ENCODE results near the gene FAM117A.
A peak's percentile ranks its signal among the peaks of the same experiment; 100 is the strongest.
"Not testable (repeated sequence)": the region's sequence is repeated elsewhere in the genome, so short reads cannot be mapped to it uniquely, and the experiment has no call there.

The FAM117A gene

DNA sequence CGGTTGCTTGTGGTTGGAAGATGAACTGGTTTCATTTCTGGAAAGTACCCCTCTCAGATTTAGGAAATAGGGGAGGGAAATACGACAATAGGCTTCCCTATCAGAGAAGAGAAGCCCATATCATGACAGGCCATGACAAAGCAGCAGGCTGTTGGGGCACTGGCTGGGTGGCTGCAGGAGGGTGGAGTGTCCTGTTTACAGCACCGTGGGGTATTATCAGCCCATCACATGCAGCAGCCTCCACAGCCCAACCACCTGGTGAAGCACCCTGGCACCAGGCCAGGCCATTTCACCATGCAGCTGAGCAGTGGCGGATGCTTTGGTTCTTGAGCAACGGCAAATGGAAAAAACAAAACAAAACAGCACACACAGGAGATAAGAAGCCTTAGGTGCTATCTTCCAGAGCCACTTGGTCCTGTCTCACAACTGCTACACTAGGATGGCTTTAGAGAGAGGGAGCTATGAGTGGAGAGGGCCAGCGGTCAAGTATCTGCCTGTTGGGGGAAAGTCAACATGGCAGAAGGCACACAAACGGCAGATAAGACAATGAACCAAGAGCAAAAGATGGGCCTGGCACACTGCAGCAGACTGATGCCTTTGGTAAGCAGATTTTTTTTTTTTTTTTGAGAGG lies 24.2 kb downstream of the FAM117A start:
- peak; percentile 70 for DNase-seq

DNA sequence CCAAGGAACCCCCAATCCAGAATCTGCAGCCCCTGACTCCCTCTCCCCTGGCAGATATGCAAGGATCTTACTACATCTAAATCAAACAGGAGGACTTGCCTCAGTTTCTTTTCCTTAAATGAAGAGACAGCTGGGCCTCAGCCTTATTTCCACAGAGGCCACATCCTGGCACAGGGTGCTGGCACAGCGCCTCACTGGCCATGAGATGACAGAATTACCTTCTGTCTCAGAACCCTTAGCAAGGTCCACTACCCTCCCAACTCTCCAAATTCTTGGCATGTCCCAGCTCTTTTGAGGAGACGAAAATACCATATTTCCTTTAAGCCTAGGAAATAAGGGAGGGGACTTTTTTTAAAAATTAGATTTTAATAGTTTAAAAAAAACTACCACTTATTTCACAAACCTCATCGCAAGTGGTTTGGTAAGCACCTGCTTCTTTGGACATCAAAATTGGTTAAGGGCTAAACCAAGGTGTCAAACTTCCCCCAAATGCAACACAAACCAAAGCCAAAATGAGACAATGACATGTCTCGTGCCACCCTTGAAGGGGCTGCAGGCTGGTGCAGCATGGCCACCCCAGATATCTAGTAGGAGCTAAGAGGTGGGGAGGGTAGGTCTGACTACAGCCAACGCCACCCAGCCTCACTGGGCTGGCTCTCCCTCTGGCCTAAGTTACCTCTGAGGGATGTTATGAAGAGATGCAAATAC lies 25.3 kb downstream of the FAM117A start:
- no peak for DNase-seq

DNA sequence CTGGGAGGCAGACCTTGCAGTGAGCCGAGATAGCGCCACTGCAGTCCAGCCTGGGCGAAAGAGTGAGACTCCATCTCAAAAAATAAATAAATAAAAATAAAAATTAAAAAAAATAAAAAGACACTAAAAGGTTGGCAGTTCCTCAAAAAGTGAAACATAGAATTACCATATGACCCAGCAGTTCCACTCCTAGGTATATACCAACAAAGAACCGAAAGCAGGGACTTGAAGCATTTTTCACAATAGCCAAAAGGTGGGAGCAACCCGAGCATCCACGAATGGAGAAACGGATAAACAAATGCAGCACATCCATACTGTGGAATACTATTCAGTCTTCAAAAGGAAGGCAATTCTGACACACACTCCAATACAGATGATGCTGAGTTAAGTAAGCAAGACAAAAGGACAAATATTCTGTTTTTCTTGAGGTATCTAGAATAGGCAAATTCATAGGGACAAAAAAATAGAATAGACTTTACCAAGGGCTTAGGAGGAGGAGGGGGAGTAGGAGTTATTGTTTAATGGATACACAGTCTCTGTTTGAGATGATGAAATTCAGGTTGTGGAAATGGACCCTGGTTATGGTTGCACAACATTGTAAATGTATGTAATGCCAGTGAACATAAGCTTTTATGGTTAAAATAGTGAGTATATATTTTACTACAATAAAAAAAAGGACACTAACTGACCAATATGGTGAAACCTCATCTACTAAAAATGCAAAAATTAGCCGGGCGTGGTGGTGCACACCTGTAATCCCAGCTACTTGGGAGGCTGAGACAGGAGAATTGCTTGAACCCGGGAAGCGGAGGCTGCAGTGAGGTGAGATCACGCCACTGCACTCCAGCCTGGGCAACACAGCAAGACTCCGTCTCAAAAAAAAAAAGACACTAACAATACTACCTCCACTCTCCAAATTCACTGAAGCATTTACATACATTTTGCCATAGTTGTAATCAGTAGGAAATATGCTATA lies 29.1 kb downstream of the FAM117A start:
- DNase-seq: no peak

GRCh38 chr17:49731435-49731831 lies 32.5 kb downstream of the FAM117A start:
- DNase-seq: no peak

- no peak for DNase-seq
These were observed 33.0 kb downstream of the FAM117A start for GRCh38 chr17:49730785-49731434.

GRCh38 chr17:49730078-49730784 lies 33.7 kb downstream of the FAM117A start:
- no peak for DNase-seq

DNA sequence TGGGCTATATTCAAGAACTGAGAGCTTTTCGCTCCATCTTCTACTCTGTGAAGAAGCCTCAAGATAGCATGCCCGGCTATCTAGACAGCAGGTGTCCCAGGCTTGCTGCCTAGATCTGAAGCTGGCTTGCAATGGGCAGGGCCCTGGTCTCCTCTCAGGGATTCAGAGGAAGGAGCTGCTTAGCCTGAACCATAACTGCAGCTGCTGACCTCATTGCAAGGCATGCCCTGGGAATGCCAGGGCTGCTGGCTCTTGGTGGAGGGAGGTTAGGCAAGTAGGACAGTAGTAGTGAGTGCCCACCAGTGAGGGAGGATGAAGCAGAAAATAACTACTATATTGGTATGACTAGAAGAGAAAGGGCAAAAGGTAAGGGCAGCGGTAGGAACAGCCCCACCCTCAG lies 34.9 kb downstream of the FAM117A start:
- no peak for DNase-seq

DNA sequence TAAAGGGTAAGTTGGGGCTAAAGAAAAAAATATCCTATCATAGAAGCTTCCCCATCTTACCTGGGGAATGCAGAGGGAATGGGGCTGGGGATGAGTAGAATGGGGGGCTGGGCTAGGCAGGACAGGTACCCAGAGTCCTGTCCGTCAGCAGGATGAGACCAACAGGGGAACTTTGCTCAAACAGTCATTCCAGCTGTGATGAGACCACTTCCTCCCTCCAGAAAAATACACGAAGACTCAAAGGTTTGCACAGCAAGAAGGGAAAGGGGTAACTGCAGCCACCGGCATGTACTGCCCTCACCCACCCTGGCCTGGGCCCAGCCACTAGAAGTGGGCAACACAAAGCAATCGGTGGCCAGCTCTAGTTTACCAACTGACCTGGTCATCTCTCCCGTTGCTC lies 35.5 kb downstream of the FAM117A start:
- no peak for DNase-seq

- no peak for DNase-seq
These were observed 36.6 kb downstream of the FAM117A start for GRCh38 chr17:49727380-49727779.

GRCh38 chr17:49725452-49726130 lies 38.3 kb downstream of the FAM117A start:
- DNase-seq: no peak

GRCh38 chr17:49724552-49724951 lies 39.4 kb downstream of the FAM117A start:
- not testable (repeated sequence) for DNase-seq

DNA sequence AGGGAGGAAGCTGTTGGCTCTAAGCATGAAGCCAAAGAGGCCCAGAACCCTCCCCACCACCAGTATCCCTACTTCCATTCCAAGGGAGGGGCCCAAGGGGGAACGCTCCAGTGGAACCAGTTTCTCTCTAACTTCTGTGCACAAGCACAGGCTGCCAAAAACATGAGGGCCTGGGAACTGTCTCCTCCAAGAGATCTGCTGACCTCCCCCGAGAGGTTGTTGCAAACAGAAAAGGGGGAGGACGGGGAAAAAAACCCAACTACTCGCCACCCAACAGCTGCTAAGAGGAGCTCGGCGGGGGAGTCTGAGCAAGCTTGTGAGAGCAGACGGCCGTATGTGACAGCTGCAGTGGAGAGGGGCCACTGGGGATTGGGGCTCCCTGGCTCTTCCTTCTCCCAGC lies 40.5 kb downstream of the FAM117A start:
- DNase-seq: no peak

DNA sequence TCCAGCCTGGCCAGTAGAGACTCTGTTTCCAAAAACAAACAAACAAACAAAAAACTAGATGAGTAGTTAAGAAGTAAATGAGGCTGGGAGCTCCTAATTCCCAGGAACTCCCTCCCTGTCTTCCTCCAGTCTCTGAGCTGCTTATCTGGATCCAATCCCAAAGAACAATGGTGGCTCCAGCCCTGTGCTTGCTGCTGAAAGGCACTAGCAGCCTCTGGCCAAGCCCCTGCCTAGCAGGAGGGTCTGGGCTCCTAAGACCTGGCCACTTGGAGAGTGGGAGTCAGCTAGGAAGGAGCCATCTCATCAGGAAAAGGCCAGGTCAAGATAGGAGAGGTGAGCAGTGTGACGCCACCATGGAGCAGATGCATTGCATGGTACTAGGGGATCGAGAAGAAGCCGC lies 41.9 kb downstream of the FAM117A start:
- no peak for DNase-seq

GRCh38 chr17:49717371-49717861 lies 46.5 kb downstream of the FAM117A start:
- no peak for DNase-seq

DNA sequence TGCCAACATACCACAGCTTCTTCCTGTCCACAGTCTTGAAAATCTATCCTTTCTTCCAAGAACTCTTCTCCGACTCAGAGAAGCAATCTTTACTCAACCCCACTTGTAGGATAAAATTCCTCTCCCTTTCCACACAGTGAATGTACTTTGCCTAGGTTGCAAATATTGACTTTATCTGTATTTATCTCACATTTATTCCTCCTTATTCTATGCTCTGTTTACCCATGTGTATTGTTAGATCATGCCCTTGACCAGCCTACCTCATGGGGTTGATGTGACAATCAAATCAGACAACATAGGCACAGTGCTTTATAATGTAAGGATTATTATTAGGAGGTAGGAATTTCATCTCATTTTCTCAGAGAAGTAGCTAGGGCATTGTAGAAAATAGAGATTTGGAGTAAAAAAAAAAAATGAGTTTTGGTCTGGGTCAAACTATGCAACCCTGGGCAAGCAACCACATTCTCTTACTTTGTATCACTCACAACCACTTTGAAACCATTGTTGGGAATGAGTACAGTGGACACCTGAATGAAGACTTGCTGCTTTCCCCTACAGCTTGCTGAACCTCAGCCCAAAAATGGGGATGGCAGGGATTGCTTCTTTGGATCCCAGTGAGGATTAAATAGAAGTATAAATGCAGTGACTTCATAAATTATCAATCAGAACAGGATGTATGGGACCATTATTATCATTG lies 47.1 kb downstream of the FAM117A start:
- no peak for DNase-seq

DNA sequence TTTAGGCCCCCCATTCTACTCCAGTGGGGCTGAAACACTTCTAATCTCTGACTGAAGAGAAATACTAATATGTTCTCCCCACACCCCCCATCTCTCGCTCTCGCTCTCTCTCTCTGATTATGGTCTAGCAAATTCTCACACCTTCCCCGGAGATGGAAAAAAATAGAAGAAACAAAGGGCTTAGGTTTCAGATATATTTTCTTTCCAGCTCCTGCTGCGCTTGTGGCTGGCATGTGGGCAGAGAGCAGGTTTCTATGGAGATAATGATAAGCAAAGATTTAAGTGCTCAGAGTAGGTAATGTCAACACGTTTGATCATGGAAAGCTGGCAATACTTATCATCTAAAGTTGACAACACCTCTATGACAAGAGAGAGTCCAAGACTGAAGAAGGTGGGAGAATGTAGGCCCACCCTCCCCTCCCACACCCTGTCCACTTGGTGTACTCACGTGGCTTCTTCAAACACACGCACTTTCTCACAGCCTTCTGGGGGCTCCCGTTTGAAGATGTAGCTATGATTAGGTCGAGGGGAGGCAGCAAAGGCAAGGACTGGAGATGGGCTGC lies 48.1 kb downstream of the FAM117A start:
- no peak for DNase-seq

GRCh38 chr17:49715216-49715615 lies 48.7 kb downstream of the FAM117A start:
- no peak for DNase-seq

DNA sequence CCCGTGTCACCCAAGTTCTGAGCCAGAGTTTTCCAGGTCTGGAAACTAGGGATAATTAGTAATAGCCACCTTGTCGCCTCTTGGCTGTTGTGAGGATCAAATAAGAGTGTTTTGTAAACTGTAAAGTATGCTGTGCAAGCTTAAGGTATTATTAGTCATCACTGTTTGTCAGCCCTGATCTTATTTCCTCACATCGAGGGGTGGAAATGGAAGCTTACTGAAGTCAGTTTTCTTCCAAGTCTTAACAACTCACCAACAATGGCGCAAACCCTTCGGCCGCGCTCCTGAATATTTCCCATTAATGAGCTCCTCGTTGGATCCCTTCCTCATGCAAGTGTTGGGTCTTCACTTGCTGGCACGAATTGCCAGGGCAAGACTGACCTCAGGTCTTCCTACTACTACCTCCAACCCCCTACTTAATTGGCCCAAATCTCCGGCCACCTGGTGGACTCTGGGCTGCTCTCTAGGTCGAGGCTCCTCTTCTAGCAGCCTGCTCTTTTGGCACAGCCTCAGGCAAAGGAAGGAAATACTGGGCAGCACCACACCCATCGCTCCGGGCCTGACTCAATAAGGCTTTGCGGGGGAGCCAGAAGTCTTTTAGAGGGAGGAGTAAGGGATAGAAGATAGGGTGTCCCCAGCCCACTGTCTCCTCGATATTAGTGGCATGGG lies 55.3 kb downstream of the FAM117A start:
- no peak for DNase-seq

DNA sequence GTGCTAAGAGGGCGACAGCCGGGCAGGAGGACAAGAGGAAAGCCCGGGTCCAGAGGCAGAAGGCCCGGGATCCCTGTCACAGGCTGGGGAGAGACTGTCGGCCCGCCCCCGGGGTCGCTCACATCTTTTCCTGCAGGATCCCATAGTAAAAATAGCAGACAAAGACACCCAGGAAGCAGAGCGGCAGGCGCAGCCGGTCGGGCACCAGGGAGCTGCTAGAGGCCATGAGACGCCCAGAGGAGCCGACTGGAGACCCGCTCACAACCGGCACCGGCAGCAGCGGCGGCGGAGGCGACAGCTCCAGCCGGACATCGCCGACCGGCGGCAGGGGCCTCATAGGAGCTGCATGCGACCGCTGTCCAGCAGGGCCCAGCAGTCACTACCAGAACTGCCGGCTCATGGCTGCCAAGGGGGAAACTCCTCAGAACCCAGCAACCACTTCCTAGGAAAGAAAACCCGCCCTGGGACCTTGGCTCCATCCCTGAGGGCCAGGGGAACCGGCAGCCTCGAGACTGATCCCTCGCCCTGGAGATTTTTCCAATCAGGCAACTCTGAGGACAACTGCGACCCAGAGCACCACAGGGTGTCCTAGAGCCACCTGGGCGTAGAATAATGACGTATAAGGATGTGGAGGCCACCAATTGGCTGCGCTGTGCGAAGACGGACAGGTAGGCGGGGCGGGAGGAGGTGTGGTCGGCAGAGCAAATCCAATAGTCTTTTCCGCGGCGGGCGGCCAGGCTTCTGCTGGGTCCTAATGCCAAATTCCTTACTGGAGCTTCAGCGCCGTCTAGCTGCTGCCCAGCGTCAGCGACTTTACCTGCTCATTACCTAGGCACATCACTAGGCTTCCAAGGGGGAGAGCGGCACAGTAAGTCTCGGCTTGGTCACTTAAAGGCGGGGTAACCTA lies 56.1 kb downstream of the FAM117A start, which contains the start of gene SLC35B1:
SLC35B1 (minus strand) TSS at position 357 of the 907 bp plus-strand sequence; CDS start at position 226, 131 bp downstream.
- DNase-seq: peak; percentile 99

All from NCI-H2227 treated with DMSO at 0.1 percent for 48 hours (cell line).